Central memory CD4-positive, alpha-beta T cell (primary cell): ENCODE data around the gene STOM.

Experiments
- DNase-seq: peaks from one replicate; pipeline ENCODE4 v3.0.0; 2022

The STOM gene

GRCh38 chr9:121318631-121319382, 51.2 kb downstream of the STOM start:
- no peak for DNase-seq

- no peak for DNase-seq
Measured at GRCh38 chr9:121317737-121318630, 52.1 kb downstream of the STOM start.

- no peak for DNase-seq
Measured at GRCh38 chr9:121316852-121317373, 53.1 kb downstream of the STOM start.

GRCh38 chr9:121316378-121316777, 53.7 kb downstream of the STOM start:
- no peak for DNase-seq

- no peak for DNase-seq
Measured at GRCh38 chr9:121313458-121314152, 56.4 kb downstream of the STOM start.

GRCh38 chr9:121312169-121312568, 57.9 kb downstream of the STOM start:
- DNase-seq: no peak

- no peak for DNase-seq
Measured at GRCh38 chr9:121310571-121310970, 59.5 kb downstream of the STOM start.

GRCh38 chr9:121309833-121310425, 60.1 kb downstream of the STOM start:
- DNase-seq: no peak

GRCh38 chr9:121309171-121309570, 60.9 kb downstream of the STOM start:
- no peak for DNase-seq

GRCh38 chr9:121308765-121309164, 61.3 kb downstream of the STOM start:
- DNase-seq: no peak

GRCh38 chr9:121307976-121308375, 62.1 kb downstream of the STOM start:
- no peak for DNase-seq

- DNase-seq: no peak
Measured at GRCh38 chr9:121305269-121305994, 64.6 kb downstream of the STOM start.

GRCh38 chr9:121304707-121305106, 65.3 kb downstream of the STOM start:
- DNase-seq: no peak

GRCh38 chr9:121303456-121304451, 66.3 kb downstream of the STOM start:
- DNase-seq: no peak

GRCh38 chr9:121302786-121303185, 67.3 kb downstream of the STOM start:
- no peak for DNase-seq

GRCh38 chr9:121302341-121302740, 67.7 kb downstream of the STOM start:
- no peak for DNase-seq

GRCh38 chr9:121301881-121302286, 68.2 kb downstream of the STOM start:
- no peak for DNase-seq

GRCh38 chr9:121300283-121301119, 69.5 kb downstream of the STOM start:
- DNase-seq: no peak

- DNase-seq: no peak
Measured at GRCh38 chr9:121299467-121300282, 70.4 kb downstream of the STOM start.
